ENCODE measurements around the gene EIF1AD.

GRCh38 chr11:66011785-66012303 is 9.9 kb upstream of the EIF1AD start, which contains the start of gene CST6:
- TF ChIP-seq, protein P1, sequence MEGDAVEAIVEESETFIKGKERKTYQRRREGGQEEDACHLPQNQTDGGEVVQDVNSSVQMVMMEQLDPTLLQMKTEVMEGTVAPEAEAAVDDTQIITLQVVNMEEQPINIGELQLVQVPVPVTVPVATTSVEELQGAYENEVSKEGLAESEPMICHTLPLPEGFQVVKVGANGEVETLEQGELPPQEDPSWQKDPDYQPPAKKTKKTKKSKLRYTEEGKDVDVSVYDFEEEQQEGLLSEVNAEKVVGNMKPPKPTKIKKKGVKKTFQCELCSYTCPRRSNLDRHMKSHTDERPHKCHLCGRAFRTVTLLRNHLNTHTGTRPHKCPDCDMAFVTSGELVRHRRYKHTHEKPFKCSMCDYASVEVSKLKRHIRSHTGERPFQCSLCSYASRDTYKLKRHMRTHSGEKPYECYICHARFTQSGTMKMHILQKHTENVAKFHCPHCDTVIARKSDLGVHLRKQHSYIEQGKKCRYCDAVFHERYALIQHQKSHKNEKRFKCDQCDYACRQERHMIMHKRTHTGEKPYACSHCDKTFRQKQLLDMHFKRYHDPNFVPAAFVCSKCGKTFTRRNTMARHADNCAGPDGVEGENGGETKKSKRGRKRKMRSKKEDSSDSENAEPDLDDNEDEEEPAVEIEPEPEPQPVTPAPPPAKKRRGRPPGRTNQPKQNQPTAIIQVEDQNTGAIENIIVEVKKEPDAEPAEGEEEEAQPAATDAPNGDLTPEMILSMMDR (conservative IDR thresholded peaks at IDR 0.05), result no peak
- TF ChIP-seq ZFX (IDR thresholded peaks at IDR 0.05), result no peak

Measured in C4-2B (cell line).